ENCODE measurements around the gene SLC16A9.

SLC16A9 gene

DNA sequence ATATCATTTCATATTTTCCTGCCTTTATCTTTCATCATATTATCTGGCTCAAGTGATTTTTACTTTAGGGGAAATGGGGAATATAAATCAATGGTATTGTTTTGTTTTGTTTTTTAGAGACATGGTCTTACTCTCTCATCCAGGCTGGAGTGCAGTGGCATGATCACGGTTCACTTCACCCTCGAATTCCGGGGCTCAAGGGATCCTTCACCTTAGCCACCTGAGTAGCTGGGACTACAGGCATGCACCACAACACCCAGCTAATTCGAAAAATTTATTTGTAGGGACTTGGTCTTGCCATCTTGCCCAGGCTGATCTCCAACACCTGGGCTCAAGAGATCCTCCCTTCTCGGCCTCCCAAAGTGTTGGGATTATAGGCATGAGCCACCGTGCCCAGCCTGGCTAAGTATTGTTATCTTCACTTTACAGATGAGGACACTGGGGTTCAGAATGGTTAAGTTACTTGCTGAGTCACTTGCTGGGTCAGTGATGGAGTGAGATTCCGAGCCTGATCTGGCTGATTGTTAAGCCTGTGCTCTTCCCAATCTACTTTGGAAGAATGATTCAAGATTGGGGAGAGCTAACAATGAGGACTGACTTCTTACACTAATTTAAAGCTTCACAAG lies 3.7 kb upstream of the SLC16A9 start:
- no peak for DNase-seq

DNA sequence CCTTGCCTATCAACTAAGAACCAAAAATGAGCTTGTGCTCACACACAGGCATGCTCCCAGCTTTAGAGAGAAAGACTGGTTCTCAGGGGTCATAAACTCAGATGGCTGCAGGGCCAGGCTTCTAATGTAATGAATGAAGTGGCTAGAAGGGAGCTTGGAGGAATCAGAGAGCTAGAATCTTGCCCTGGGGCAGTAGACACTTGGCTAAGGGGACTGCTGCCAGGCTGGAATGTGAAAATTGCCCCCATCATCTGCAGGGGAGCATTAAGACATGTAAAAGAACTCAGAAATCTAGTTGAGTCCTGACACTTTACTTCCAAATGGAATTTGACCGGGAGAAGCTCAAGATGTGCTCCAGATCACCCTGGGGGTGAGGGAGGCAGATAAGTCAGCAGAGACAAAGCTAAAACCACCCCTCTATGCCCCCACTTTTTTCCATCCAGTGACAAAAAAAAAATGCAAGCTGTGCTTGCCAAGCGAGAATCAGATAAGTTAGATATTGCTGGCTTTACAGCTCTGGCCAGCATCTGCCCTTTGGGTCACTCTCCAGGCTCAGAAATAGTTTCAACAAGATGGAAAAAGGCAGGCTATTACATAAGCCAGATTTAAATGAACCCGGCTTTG lies 2.3 kb upstream of the SLC16A9 start:
- no peak for DNase-seq

DNA sequence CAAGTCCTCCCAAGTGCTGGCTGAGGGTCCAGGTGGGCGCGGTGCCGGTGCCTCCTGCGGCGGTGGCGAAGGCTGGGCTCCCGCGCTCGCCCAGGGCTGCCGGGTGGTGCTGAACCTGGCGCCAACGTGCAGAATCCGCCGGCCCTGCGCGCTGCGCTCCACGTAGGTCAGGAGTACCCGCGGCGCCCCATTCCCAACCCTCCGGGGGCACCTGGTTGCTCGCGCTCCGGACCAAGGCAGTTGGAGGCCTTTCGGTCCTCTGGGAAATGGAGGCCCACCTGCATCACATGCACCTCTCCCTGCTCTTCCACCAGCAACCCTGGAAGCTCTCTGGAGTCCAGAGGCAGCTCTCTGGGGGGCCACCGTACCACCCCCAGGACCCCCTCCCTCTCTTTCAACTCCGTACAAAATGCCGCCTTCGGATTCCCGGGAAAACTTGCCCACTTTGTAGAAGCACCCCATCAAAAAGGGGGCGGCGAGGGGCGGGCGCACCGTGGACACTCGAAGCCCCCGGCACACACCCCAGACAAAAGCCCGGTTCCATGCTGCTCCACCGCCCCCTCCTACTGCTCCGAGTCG lies 745 bp downstream of the SLC16A9 start:
- DNase-seq = peak; percentile 10

DNA sequence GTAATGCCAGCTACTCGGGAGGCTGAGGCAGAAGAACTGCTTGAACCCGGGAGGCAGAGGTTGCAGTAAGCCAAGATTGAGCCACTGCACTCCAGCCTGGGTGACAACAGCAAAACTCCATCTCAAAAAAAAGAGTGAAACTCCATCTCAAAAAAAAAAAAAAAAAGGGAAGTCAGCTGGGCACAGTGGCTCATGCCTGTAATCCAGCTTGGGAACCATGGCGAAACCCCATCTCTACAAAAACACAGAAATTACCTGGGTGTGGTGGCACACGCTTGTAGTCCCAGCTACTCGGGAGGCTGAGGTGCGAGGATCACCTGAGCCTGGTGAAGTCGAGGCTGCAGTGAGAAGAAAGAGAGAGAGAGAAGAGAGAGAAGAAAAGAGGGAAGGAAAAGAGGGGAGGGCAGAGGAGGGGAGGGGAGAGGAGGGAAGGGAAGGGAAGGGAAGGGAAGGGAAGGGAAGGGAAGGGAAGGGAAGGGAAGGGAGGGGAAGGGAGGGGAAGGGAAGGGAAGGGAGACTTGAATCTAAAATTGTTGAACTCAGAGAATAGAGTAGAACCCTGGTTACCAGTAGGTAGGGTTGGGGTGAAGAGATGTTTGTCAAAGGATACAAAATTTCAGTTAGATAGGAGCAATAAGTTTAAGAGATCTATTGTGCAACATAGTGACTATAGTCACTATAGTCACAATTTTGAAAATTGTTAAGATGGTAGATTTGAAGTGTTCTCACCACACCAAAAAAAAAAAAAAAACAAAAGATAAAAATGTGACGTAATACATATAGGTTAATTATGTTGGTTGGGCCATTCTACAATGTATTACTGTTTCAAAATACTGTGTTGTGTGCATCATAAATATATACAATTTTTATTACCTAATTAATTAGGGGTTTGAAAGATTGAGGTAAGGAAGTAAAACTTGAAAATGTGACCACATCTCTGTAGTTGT lies 2.5 kb downstream of the SLC16A9 start:
- DNase-seq = no peak

DNA sequence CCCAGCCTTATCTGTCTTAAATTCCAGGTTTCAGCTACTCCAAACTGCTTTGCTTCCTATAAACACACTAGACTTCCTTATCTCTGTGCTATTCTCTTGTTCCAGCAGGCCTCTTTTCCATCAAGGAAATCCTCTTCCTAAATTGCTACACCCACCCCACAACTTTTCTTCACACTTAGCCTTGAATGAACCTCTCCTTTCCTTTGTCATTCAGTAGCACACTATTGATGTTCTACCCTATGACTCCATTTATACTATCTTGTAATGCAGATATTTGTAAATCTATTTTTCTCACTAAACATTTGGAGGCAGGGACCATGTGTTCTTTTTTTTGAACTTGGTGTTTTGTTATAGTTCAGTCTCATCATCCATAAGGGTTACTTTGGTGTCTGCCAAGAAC lies 3.7 kb downstream of the SLC16A9 start:
- no peak for DNase-seq

DNA sequence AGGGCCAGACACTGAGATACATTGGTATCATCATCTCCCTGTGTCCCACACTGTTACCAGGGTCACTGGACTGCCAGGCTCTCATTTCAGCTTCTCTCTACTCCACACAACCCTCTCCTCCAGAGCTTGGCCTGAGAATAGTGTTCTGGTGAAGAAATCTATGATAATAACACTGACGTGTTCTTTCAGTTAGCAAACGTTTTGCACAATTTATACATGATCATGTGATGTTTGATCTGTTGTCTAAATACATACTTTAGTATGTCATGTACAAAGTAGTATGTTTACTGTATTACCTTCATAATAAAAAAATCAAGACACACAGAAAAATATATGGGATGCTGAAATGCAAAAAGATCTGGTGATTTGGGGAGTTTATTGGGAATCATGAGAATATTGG lies 5.0 kb downstream of the SLC16A9 start:
- no peak for DNase-seq

DNA sequence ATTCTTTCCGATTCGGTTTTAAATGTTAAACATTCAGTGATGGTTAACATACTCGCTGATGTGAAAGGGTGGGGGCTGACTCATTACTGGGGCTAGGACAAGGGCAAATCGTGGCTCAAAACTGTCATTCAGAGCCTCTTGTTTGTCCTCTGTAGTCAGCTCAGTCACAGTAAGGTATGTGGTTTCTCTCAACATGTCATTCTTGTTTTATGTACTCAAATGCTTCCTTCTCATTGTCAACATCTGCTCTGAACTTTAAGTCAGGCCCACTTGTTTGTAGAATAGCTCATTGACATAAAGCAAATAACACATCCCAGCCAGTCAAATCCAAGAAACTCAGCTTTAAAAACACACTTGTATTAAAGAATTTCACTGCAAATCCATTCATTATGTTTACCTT lies 7.3 kb downstream of the SLC16A9 start:
- no peak for DNase-seq

DNA sequence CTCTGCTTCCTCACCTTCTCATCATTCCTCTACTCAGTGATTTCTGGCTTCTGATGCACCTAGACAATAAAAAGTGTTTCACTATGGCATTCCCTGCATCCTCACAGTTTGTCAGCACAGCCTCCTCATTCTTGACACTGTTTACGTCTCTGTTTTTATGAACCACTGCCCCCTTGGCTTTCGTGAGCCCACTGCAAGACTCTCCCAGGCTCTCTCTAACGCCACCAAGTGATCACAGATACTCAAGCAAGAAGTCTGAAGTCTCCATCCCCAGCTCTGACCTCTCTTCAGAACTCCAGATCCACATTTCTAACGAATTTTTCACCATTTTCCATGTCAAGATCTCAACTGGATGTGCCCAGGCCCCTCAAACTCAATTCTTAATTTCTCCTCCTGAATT lies 8.9 kb downstream of the SLC16A9 start:
- DNase-seq = no peak

DNA sequence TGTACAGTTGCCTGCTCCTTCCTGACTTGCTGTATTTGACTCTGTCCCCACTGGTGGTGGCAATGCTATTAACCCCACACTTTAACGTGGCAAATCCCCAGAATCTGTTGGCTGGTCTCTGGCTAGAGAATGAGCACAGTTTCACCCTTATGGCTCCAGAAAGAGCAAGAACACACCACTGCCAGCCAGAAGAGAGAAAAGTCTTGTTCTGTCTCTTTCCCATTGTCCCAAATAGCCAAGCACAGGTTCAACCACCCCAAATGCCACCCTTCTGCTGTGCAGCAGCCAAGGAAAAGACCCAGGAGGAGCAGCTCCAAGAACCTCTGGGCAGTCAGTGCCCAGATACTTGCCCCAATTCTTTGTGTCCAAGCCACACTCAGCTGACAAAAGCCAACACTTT lies 11.3 kb downstream of the SLC16A9 start:
- no peak for DNase-seq

DNA sequence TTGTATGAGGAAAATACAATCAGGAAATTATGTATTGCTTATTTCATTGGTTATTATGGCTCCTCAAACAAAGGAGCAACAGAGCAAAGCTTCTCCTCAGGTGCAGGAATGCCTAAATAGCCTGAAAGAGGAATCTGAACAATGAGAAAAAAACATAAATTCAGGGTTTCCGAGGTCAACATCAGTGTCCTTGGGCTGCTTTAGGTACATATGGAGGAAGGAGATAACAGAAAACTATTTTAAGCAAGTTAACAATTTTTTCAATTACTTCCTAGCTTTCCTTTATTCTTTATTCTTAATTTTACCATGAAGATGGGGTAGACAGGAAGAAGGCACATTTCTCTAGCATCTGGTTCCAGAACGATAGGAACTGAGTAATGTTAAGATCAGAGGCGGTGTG lies 14.0 kb downstream of the SLC16A9 start:
- no peak for DNase-seq

DNA sequence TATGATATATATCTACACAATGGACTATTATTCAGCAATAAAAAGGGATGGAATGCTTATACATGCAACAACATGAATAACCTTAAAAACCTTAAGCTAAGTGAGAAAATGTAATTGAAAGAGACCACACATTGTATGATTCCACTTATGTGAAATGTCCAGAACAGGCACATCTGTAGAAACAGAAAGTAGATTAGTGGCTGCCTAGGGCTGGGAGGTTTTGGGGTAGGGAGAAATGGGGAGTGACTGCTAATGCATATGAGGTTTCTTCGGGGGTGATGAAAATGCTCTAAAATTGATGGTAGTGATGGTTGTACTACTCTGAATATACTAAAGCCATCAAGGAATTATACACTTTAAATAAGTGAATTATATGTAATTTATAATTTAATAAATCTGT lies 14.7 kb downstream of the SLC16A9 start:
- DNase-seq = no peak

DNA sequence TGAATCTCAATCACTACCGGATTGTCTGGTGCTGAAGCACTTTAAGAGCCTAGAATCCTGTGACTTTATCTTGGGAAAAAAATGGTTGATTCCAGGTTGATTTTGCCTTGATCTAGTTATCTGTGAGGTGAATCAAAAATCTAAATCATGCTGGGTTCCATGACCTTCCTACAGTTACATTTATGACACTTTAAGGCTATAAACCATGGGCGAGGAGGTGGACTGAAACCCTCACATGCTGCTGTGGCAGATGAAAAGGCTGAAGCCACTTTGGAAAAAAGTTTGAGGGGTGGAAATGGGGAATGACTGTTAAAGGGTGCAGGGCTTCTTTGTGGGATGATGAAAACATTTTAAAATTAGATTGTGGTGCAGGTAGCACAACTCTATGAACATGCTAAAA lies 17.5 kb downstream of the SLC16A9 start:
- no peak for DNase-seq

DNA sequence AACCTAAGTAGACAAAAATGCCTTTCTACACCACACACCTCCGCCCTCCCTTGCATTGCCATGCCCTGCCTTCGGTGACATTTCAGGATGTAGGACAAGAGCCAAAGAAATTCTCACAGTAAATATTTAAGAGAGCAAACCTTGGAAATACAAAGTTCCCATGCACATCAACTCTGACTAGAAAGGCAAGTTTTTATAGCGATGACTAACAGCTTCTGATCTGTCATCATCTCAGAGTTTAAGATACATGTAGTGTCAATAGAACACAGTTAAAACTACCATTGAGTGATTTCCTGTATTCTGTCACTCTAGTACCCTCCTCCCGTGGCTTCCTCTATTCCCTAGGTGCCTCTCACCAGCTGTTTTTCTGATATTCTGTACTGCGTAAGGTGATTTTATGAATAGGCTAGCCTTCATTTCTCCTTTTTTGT lies 20.7 kb downstream of the SLC16A9 start:
- no peak for DNase-seq

DNA sequence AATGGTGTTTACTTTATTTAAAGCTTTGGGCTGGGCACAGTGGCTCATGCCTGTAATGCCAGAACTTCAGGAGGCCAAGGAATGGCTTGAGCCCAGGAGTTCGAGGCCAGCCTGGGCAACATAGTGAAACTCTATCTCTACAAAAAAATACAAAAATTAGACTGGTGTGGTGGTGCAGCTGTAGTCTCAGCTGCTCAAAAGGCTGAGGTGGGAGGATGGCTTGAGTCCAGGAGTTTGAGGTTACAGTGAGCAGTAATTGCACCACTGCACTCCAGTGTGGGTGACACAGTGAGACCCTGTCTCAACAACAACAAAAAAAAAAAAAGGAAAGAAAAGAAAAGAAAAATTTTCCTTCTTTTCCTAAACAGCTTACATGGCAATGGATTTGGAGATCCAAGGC lies 22.0 kb downstream of the SLC16A9 start:
- no peak for DNase-seq

DNA sequence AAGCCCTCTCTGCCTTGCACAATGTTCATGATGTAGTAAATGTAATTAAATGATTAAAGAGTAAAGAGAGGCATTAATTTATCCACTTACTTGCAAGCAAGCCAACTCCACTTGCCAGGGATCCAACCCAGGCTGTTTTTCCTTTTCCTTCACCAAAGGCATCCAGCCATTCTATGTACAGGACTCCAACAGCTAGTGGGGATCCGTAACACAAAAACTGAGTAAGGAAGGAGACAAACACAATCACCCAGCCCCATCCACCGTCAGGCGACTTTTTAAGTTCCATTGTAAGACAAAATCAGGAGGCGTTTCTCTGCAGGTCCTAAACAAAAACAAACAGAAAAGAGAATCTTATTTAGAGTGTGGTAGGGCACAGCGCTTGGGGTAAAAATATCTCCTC lies 25.6 kb downstream of the SLC16A9 start:
- no peak for DNase-seq

DNA sequence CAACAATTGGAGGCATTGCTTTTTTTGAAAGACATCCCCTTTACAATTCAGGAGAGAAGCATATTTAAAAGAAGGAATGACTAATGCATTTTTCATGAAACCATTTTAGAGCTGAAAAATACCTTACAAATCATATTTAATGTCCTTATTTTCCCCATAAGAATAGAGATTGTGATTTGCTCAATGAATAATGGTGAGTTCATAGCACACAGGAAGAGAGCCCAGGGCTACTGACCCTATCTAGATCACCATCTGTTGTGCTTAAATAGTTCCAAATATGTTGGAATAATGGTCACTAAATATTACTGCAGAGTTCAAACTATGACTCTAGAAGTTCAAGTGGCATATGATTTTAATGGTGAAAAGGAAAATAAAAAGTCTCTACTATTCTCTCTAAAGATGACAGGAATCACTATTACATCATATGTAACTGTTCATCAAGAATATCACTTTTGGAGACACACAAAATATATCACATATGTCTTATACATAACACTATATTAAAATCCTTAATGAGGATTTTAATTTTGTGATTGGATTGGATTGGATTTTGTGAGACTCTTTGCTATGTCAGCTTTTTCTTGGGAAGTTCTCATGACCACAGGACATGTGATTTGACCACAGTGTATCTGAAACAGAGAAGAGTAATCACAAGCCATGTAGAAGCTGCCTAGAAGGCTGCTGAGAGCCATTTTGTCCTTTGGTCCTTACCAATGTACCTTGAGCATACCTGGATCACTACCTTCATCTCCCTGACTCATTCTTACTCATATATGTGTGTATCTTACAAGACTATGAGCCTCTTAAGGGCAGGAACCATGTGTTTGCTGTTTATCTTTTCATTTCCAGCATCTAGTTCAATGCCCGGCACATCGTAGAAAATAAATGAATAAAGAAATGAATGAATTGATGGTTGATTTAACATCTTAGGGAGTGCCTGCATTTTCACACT lies 26.4 kb downstream of the SLC16A9 start:
- no peak for DNase-seq

DNA sequence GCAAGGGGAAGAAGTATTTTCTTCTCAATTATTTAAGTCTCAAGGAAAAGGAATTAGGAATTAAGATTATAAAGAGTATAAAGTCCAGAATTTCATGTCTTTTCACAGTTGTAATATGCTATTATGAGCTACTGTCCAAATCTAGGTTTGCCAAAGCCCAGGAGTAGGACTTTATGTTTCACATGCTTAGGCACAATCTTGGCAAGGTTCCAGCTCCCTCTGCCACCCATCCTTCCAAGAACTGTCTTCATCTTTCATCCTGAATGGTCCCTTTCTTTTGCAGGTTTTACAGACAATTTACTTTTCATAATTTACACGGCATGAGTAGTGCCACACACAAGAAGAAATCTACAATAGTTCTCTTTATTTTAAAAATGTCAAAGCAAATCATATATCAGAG lies 29.5 kb downstream of the SLC16A9 start:
- no peak for DNase-seq

DNA sequence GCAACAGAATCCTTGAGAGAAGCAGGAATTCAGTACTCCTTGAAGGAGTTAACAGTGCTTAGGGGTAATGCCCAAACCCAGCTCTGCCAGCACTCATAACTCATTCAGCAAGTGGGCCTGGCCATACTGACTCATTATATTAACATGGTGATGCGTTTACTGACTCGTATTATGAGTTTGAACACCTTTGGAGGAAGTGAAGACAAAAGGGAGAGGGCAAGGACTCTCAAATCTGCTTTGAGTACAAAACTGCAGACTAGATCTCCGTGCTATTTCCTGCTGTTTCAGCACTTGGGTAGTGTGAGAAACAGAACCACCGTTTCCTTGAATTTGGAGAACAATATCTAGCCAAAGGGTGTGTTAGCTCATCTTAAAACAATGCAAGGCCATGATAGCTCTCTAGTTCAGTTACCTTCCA lies 30.8 kb downstream of the SLC16A9 start:
- no peak for DNase-seq

DNA sequence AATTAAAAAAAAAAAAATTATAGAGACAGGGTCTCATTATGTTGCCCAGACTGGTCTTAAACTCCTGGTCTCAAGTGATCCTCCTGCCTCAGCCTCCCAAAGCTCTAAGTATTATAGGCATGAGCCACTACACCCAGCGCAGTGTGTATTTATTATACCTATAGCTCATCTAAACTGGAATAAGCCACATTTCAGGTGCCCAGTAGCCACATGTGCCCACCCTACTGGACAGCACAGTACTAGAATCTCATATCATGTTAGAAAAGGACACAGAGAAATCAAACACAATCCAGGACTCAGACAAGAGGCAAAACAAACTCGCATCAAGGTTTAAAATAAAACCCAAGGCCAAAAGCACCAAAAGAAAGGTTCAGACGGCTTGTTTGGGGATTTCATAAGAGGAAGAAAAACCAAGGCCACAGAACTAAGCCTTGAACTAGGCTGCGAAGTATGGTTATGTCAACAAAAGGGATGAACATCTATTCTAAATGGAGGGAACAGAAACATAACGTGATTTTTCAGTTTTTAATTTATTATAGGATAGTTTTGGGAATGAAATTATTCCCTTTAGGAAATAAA lies 32.3 kb downstream of the SLC16A9 start:
- DNase-seq = no peak

DNA sequence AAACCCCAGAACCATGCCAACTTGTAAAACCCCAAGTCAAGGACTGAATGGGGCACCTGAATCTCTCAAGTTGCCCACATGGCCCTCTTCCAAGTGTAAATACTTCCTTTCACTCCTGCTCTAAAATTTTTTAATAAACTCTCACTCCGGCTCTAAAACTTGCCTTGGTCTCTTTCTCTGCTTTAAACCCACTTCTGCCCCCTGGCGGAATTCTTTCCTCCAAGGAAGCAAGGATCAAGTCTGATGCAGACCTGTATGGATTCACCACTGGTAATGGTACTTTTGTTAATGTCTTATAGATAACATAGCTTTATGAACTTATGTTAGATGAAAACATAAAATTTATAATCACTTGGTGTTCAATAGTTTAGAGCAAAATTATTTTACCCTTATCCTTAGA lies 33.8 kb downstream of the SLC16A9 start:
- DNase-seq = no peak

DNA sequence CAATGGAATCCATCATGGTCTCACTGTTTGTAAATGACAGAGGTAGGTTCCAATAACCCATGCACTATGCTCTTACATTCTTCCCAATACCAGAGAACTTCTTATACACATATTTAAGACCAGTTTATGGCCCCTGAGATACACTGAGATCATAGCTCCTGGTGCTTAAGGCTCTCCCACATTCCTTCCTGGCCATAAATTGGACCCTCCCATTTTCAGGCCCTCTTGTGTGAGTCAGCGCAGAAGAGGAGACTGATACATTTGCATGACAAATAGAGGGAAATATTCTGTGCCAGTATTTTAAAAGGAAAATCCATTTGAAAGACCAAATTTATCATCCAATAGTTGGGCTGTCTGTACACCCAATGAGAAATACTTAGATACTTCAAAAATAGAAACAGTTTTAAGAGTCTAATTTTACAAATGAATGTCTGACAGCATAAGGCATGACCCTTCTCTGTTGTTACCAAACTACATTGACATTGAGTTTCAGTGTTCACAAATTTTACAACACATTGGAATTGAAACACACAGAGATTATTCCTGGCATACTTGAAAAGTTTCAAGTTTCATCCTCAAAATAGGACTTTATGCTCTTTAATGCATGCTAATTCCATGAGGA lies 35.3 kb downstream of the SLC16A9 start:
- no peak for DNase-seq

Measured in NCI-H1436 (cell line).